SK-N-MC (cell line): Measurements from ENCODE around the gene SFSWAP.
"Not testable (repeated sequence)": the region's sequence is repeated elsewhere in the genome, so short reads cannot be mapped to it uniquely, and the experiment has no call there.

Experiments
- DNase-seq: peaks from one replicate; pipeline ENCODE4 v3.0.0-alpha.2; 2011; ENCODE audit warnings: low read depth, low spot score
- H3K27ac ChIP-seq: fragments of 200-600 bp; sonication (generic); 2 replicates; pipeline ENCODE4 v1.5.1; 2016; ENCODE audit warnings: mixed run types
- H3K36me3 ChIP-seq: fragments of 200-600 bp; sonication (generic); 2 replicates; pipeline ENCODE4 v1.6.1; 2017; ENCODE audit warnings: antibody characterized with exemption, low read length, mixed read lengths; ENCODE audit not compliant: insufficient read depth
- H3K4me3 ChIP-seq: fragments of 200-600 bp; sonication (generic); 2 replicates; pipeline ENCODE4 v1.5.1; 2016
- H3K9ac ChIP-seq: fragments of 200-600 bp; sonication (generic); 2 replicates; pipeline ENCODE4 v1.8.0; 2017; ENCODE audit warnings: mixed run types, mixed read lengths; ENCODE audit not compliant: insufficient read length
- H3K9me3 ChIP-seq: fragments of 200-600 bp; sonication (generic); 2 replicates; pipeline ENCODE4 v1.6.1; 2017; ENCODE audit warnings: low read depth, mild to moderate bottlenecking, antibody characterized with exemption, low read length, moderate library complexity, mixed read lengths
- EZH2 ChIP-seq: fragments of 200-600 bp; sonication (generic); IDR thresholded peaks from one replicate; pipeline ENCODE4 v1.6.1; 2017; ENCODE audit warnings: antibody characterized with exemption
- FOXP2 ChIP-seq: optimal IDR thresholded peaks from 2 replicates; pipeline ENCODE3; 2011; ENCODE audit warnings: mild to moderate bottlenecking, moderate library complexity; ENCODE audit not compliant: insufficient read depth; ENCODE audit errors: extremely low read length, control extremely low read depth
- POLR2AphosphoS5 ChIP-seq: IDR thresholded peaks from 2 replicates; pipeline ENCODE4 v1.6.1; 2012; ENCODE audit warnings: mild to moderate bottlenecking, low read depth, low read length, borderline replicate concordance

Gene SFSWAP

GRCh38 chr12:131699434-131699833 lies 11.5 kb upstream of the SFSWAP start:
- H3K4me3 ChIP-seq, result no peak overlapping the region
- DNase-seq, result no peak
- TF ChIP-seq FOXP2 (no peak), POLR2AphosphoS5 (no peak), EZH2 (no peak)
- H3K9ac ChIP-seq, result no peak overlapping the region
- no peak overlapping the region for H3K27ac ChIP-seq
- H3K9me3 ChIP-seq, result no peaks in the 10 kb centered on the region
- no peaks in the 10 kb centered on the region for H3K36me3 ChIP-seq

GRCh38 chr12:131700271-131700670 lies 10.6 kb upstream of the SFSWAP start:
- no peak overlapping the region for H3K9ac ChIP-seq
- H3K4me3 ChIP-seq, result no peak overlapping the region
- no peak overlapping the region for H3K27ac ChIP-seq
- DNase-seq, result no peak
- TF ChIP-seq FOXP2, result no peak
- no peak for TF ChIP-seq POLR2AphosphoS5
- no peak for TF ChIP-seq EZH2
- no peaks in the 10 kb centered on the region for H3K9me3 ChIP-seq
- no peaks in the 10 kb centered on the region for H3K36me3 ChIP-seq

- no peak for TF ChIP-seq EZH2
- no peak for TF ChIP-seq FOXP2
- TF ChIP-seq POLR2AphosphoS5, result no peak
- no peak overlapping the region for H3K27ac ChIP-seq
- no peak overlapping the region for H3K9ac ChIP-seq
- no peaks in the 10 kb centered on the region for H3K36me3 ChIP-seq
- DNase-seq, result no peak
- no peaks in the 10 kb centered on the region for H3K9me3 ChIP-seq
- no peak overlapping the region for H3K4me3 ChIP-seq
Measured at GRCh38 chr12:131701705-131702572, 9.0 kb upstream of the SFSWAP start.

- TF ChIP-seq EZH2 (no peak), FOXP2 (no peak), POLR2AphosphoS5 (no peak)
- Histone ChIP-seq H3K9me3 (no peaks in the 10 kb centered on the region), H3K27ac (no peak overlapping the region), H3K9ac (no peak overlapping the region), H3K36me3 (no peaks in the 10 kb centered on the region), H3K4me3 (no peak overlapping the region)
- DNase-seq, result no peak
Measured at GRCh38 chr12:131702573-131702877, 8.4 kb upstream of the SFSWAP start.

- Histone ChIP-seq H3K36me3 (no peaks in the 10 kb centered on the region), H3K27ac (no peak overlapping the region), H3K9me3 (no peaks in the 10 kb centered on the region), H3K4me3 (no peak overlapping the region), H3K9ac (no peak overlapping the region)
- TF ChIP-seq POLR2AphosphoS5, result no peak
- no peak for TF ChIP-seq EZH2
- no peak for TF ChIP-seq FOXP2
- no peak for DNase-seq
Measured at GRCh38 chr12:131703161-131703560, 7.7 kb upstream of the SFSWAP start.

- Histone ChIP-seq H3K9me3 (no peaks in the 10 kb centered on the region), H3K9ac (no peak overlapping the region), H3K27ac (no peak overlapping the region), H3K36me3 (no peaks in the 10 kb centered on the region), H3K4me3 (no peak overlapping the region)
- TF ChIP-seq EZH2 (no peak), POLR2AphosphoS5 (no peak), FOXP2 (no peak)
- no peak for DNase-seq
Measured at GRCh38 chr12:131704509-131704908, 6.4 kb upstream of the SFSWAP start.

- H3K36me3 ChIP-seq, H3K9ac ChIP-seq, H3K27ac ChIP-seq, DNase-seq, H3K9me3 ChIP-seq, H3K4me3 ChIP-seq: not testable (repeated sequence)
Measured at GRCh38 chr12:131706709-131707108, 4.2 kb upstream of the SFSWAP start.

GRCh38 chr12:131709226-131709625 lies 1.7 kb upstream of the SFSWAP start:
- Histone ChIP-seq H3K36me3 (peaks cover 9% of the 10 kb centered on the region), H3K9ac (no peak overlapping the region), H3K4me3 (no peak overlapping the region), H3K27ac (no peak overlapping the region), H3K9me3 (no peaks in the 10 kb centered on the region)
- TF ChIP-seq FOXP2, result no peak
- TF ChIP-seq POLR2AphosphoS5, result no peak
- TF ChIP-seq EZH2, result no peak
- no peak for DNase-seq

GRCh38 chr12:131711551-131712205 lies 788 bp downstream of the SFSWAP start:
- H3K4me3 ChIP-seq, result peak overlapping the region; percentile 95
- TF ChIP-seq FOXP2, result no peak
- no peak for TF ChIP-seq EZH2
- TF ChIP-seq POLR2AphosphoS5, result no peak
- no peak for DNase-seq
- peak overlapping the region; percentile 99 for H3K9ac ChIP-seq
- H3K36me3 ChIP-seq, result peaks cover 32% of the 10 kb centered on the region
- H3K9me3 ChIP-seq, result no peaks in the 10 kb centered on the region
- no peak overlapping the region for H3K27ac ChIP-seq
